CD4-positive, alpha-beta T cell treated with Interleukin-4 for 4 hours (primary cell): Measurements from ENCODE around the gene CCDC69.
A peak's percentile ranks its signal among the peaks of the same experiment; 100 is the strongest.
"Not testable (repeated sequence)": the region's sequence is repeated elsewhere in the genome, so short reads cannot be mapped to it uniquely, and the experiment has no call there.

Experiments used
- DNase-seq: peaks from one replicate; pipeline ENCODE4 v3.0.0-alpha.2; 2020

The CCDC69 gene

GRCh38 chr5:151244206-151244605 is 20.3 kb upstream of the CCDC69 start:
- no peak for DNase-seq

DNA sequence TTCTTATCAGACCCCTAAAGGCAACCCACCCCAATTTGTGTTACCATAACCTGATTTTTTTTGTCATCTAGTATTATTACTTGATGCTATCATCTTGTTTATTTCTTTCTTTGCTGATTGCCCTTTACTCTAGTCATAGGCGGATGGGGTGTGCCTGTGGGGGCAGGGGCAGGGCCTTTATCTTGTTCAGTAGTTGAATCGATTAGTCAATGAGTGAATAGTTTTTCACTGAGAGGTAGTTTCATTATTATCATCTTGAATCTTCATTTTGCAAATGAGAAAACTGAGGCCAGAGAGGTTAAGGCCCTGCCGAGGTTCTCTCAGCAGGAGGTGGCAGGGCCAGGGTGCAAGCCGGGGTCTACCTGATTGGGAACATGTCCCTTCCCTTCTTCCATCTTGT is 19.7 kb upstream of the CCDC69 start:
- DNase-seq: no peak

DNA sequence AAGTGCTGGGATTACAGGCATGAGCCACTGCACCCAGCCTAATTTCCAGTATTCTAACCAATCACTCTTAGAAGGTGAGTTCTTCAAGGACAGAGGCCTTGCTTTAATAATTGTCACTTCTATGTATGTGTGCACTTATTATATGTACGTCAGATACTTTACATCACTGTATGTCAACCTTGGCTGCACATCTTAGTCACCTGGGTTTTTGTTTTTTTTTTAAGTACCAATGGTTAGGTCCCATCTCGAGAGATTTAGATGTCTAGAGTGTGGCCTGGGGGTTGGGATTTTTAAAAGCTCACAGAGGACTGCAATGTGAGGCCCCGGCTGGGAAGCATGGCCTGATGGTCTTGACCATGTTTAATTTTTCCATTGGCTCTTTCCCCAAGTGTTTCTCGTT is 19.2 kb upstream of the CCDC69 start:
- DNase-seq: no peak

DNA sequence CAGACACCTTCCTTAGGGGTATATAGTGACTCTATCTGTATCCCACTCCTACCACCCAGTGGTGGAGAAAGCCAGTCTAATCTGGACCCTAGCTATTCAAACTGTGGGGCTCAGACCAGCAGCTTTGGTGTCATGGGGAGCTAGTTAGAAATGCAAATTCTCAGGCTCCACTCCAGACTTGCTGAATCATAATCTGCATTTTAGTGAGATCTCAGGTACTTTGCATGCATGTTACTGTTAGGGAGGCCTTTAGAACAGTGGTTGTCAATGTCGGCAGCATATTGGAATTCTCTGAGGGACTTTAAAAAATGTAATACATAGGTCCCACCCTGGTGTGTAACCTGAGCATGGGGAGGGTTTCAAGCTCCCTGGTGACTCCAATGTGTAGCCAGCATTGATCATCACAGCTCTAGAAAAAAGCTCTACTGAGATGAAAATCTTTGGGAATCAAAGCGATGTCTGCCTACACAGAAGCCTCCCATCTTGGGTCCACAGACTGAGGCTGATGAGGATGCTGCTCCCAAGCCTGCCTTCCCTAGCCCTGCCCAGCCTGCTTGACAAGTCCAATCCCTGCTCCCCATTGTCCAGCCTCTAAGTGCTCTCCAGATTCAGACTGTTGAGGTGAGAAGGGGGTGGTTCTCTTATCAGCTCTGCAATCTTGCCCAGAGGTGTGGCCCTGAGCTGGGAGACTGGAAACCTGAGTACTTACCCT is 17.2 kb upstream of the CCDC69 start:
- no peak for DNase-seq

DNA sequence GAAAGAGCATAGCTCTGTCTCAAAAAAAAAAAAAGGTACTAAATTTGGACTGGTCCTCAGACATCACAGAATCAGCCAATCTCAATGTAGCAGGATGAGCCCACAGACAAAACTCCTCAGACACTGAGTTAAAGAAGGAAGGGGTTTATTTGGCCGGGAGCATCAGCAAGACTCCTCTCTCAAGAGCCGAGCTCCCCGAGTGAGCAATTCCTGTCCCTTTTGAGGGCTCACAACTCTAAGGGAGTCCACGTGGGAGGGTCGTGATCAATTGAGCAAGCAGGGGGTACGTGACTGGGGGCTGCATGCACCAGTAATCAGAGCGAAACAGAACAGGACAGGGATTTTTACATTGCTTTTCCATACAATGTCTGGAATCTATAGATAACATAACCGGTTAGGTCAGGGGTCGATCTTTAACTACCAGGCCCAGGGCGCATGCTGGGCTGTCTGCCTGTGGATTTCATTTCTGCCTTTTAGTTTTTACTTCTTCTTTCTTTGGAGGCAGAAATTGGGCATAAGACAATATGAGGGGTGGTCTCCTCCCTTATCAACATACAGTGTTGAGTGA is 16.5 kb upstream of the CCDC69 start:
- not testable (repeated sequence) for DNase-seq

DNA sequence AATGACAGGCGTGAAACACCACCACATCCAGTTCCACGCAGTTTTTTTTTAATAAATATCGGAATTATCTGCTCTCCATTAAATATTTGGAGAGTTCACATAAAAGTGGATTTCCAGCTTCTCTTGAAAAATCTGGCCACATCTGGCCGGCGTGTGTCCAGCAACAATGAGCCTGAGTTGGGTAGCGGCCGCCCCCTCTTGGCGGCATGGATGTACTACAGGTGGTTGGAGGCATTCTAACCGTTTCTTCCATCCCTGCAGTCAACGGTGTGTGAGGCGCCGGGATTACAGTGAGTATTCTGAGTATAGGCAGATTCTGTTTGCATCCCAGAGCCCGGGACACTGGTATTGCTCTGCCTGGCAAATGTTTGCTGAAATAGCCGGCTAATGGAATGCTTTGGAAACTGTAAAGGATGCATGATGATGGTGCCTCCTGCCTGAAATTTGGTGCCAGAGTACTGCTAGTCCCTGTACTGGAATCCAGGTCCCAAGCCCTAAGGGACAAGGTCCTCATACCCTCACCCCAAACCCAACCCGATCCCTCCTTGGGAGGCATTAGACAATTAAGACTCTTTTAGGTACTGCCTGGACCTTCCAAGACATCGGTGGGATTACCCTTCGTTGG is 15.5 kb upstream of the CCDC69 start:
- DNase-seq: peak; percentile 62

DNA sequence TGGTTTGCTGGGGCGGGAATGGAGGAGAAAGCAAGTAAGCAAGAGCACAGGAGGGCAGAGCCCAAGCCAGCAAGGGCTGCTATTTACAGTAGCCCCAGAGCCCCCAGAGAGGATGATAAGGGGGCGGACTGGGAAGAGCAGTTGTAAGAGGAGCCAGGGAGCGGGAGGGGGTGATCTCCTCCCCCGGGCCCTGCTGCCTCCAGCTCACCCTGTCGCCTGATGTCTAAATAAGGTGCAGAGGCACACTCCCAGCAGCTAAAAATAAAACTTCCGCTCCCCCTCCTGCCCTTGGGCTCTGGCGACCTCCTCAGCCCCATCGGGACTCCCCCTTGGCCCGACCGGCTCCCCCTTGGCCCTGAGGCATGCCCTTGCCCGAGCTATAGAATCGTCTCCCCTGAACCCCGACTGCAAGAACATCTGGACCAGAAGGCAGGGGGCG is 14.4 kb upstream of the CCDC69 start:
- no peak for DNase-seq

DNA sequence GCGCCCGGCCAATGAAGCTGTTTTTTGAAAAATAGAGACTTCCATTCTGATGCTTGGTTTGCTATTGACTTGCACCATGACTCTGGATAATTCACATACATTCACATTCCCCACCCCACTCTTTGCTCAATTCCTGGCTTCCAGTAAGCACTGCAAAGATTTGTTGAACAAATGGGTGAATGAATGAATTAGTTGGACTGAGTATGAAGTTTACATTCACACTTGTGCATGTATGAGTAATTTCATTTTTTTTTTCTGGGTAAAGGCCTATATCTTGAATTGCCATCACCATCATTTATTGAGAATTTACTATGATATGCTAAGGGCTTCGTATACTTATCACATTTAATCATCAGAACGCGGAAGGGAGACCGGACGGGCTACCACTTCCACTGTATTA is 13.8 kb upstream of the CCDC69 start:
- no peak for DNase-seq

GRCh38 chr5:151236888-151237287 is 13.0 kb upstream of the CCDC69 start:
- DNase-seq: no peak

DNA sequence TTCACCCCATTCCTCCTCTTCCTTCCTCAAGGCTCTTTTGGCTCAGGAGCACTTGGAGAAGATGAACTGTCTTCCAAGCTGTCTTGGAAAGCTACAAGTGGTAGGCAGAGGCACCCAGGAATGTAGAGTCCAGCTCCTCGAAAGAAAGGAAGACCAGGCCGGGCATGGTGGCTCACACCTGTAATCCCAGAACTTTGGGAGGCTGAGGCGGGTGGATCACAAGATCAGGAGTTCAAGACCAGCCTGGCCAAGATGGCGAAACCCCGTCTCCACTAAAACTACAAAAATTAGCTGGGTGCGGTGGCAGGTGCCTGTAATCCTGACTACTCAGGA is 11.3 kb upstream of the CCDC69 start:
- not testable (repeated sequence) for DNase-seq

DNA sequence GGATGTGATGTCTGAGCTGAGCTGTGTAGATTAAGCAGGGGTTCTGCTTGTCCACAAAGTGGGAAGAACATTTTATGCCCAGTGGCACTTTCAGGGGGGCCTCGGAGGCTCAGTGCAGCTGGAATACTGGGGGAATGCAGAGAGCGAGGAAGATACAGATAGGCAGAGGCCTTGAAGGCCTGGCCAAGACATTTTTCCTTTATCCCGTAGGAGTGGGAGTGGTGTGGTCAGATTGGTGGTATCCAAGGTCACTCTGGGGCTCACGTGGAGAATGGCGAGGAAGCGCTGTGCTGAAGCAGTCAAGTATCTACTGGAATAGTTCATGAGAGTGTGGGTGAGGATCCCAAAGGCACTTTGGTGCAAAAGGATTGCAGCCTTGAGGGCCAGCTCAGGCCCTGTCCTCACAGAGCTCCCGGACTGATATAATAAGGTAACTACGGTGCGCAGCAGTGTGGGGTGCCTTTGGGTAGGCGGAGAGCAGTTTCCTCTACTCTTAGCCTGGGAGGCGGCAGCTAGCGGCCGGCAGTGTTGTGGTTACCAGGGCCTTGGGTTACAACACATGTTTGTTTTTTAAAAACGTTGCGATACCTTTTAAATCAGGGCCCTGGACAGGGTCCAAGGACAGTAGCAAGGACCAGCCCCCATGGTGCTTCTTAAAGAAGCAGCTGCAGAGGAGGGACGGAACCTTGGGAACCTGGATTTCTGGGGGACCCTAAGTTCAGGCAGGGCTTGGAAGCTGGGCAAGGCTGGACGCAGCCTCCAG is 10.8 kb upstream of the CCDC69 start:
- DNase-seq: no peak

DNA sequence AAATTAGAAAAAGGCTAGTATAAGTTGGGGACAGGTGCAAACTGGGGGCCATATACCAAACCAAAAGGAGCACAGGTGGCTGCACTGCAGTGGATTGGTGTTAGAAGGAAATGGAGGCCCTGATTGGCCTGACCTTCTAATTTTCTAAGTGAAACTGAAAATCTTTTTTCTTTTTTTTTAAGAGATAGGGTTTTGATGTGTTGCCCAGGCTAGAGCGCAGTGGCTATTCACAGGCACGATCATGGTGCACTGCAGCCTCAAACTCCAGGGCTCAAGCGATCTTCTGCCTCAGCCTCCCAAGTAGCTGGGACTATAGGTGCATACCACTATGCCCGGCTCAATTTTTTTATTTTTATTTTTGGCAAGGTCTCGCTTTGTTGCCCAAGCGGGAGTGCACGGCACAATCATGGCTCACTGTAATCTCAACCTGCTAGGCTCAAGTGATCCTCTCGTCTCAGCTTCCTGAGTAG is 9.8 kb upstream of the CCDC69 start:
- no peak for DNase-seq

DNA sequence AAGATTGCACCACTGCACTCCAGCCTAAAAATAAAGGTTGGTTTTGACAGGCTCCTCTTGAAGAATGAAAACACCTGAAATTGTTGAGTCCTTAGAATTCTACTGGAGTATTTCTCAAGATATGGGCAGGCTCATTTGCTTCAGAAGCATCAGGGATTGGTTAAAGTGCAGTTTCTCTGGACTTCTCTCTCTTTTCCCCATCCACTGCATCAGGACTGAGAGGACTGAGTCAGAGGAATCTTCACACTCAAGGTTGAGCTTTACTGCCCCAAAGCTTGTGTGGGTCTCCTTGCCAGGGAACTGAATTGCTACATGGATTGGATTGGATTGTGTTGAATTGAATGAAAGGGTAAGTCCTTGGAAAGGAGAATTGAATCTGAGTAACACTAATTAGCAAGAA is 7.5 kb upstream of the CCDC69 start:
- no peak for DNase-seq

DNA sequence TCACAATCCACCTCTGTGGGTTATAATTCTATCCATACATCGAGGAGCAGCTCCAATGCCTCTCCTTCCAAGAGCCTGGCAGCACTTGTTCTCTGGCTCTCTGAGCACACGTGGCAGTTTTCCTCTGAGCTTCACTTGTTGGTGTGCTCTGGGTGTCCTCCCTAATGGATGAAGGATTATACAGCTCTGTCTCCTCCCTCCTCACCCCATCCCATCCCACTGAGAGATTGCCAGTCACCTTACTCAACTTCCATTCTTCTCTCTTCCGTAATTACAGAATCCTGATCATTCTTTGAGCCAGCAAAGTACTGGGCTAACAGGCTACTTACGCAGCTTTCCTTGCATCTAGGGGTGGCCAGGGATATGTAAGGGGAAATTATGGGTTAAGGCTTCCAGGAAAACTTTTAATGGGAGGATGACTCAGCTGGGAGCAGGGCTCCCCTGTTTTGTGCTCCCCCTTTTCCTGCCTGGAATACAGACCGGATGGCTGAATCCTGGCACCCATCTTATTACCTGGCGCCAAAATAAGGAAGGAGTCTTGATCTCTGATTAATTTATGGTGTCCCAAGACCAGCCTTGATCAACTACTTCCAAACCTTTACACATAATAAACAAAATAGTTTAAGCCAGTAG is 6.3 kb upstream of the CCDC69 start:
- no peak for DNase-seq

DNA sequence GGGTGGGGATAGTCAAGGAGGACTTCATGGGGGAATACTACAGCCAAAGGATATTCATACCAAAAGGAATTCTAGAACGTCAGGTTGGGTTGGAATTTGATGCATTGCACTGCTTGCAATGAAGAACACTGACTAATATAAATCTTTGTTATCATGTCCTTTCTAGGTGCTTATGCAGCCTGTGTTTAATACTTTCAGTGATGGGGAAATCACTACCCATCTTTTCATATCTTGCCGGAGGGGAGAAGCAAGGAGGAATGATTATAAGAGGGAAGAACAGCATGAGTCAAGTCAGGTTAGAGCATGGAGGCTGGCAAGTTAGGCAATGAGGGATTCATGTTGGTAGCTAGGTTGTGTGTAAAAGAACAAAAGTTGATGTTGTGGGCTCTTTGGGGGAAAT is 5.1 kb upstream of the CCDC69 start:
- no peak for DNase-seq

GRCh38 chr5:151227918-151228447 is 4.1 kb upstream of the CCDC69 start:
- no peak for DNase-seq

DNA sequence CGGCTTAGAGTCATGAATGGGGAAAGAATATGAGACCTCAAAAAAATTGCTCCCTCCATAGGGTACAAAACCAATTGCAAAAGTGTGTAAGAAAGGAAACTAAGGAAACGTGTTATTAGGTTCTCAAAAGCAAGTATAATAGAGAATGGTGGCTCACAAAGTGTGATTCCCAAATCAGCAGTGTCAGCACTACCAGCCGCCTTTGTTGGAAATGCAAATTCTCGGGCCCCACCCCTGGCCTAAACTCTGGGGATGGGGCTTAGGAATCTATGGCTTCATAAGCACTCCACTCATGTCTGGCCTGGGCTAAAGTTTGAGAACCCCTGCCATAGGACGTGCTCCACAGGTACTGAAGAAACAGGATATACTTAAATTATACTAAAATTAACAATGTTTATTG is 1.6 kb upstream of the CCDC69 start:
- DNase-seq: no peak

- no peak for DNase-seq
Observed at GRCh38 chr5:151225071-151225470, 1.2 kb upstream of the CCDC69 start.

GRCh38 chr5:151224372-151224771 is 480 bp upstream of the CCDC69 start:
- no peak for DNase-seq

GRCh38 chr5:151222790-151223446 is 974 bp downstream of the CCDC69 start:
- peak; percentile 71 for DNase-seq

DNA sequence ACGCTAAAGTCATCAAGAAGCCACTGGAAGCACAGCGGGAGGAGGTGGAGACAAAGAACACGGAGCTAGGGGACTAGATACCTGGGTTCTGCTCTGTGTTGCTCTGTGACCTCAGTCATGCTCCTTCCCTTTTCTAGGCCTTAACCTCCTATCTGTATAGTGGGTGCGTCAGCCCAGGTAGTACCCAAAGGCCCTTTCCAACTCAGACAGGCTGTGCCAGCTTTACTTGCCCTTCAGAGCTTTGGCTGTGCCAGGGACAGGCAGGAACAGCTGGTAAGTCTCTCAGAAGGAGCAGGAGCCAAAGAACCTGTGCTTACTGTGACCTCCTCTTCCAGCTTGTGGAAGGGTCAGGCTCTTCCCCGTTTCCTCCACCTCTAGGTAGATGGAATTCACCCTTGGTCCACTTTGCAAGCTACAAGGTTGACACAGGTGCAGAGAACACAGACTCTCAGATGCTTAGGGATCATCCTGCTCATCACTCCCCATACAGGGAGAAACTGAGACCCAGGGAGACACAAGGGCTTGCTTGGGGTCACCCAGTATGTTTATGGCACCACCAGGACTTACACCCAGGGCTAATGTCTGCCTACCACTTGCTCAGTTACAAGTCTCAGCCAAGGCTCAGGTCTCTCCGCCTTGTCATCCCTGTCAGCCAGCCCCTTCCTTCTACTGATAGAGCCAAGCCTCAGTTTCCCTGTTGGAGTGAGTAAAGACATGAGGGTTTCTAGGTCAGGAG is 1.7 kb downstream of the CCDC69 start:
- no peak for DNase-seq

DNA sequence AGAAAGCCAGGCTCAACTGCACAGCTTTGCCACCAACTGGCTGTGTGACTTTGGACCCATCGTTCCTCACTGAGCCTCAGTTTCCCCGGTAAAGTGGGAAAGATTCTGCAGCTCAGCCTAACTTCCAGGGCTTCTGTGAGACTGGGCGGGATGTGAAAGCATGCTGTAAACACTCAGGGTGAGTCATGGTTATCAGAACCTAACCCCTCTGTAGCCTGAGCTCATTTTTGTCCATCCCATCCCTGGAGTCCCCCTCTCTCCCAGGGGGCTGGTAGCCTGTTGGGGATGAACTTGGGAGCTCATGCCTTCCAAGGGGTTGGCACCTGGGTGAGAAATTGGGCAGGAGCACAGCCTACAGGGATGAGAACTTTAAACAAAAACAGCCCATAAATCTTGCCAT is 2.3 kb downstream of the CCDC69 start:
- no peak for DNase-seq
